GM19238 (cell line): ENCODE data around the gene RAB11B.
"Not testable (repeated sequence)": the region's sequence is repeated elsewhere in the genome, so short reads cannot be mapped to it uniquely, and the experiment has no call there.

Source experiments
- DNase-seq: peaks from one replicate; pipeline ENCODE4 v3.0.0; 2011; ENCODE audit warnings: low spot score; ENCODE audit not compliant: insufficient read length

Gene RAB11B

DNA sequence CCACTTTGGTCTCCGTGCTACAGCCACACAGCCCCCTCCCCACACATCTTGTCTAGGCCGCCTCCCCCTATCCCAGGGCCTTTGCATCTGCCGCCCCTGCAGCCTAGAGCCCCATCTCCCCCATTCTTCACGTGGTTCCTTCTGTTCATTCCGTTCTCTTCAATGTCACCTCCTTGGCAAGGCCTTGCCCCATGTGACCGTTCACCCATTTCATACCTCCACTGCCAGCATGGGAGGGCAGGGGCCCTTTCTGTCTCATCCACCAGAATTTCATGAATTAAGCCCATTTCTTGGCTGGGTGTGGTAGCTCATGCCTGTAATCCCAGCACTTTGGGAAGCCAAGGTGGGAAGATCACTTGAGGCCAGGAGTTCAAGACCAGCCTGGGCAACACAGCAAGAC is 38.9 kb downstream of the RAB11B start:
- DNase-seq: no peak

DNA sequence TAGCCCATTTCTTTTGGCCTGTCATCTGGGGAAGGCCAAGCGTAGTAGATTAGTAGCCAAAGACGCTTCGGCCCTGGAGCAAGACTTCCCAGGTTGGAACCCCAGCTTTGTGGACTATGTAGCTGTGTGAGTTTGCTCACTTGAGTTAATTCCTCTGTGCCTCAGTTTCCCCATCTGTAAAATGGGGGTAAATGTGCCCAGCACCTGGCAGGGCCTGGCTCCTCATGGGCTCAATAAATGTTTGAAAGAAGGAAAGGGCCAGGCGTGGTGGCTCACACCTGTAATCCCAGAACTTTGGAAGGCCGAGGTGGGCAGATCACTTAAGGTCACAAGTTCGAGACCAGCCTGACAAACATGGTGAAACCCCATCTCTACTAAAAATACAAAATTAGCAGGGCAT is 39.7 kb downstream of the RAB11B start:
- no peak for DNase-seq

DNA sequence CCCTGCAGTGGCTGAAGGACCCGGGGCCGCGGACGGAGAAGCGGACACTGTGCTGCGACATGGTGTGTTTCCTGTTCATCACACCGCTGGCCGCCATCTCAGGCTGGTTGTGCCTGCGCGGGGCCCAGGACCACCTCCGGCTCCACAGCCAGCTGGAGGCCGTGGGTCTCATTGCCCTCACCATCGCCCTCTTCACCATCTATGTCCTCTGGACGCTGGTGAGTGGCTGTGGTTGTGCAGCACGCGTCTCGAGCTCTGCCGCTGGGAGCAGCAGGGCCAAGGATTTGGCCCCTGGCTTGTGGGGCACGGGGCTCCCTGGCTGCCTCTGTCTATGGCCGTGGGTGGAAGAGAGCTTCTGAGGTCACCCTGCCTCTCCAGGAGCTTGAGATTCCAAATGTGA is 40.5 kb downstream of the RAB11B start:
- no peak for DNase-seq

DNA sequence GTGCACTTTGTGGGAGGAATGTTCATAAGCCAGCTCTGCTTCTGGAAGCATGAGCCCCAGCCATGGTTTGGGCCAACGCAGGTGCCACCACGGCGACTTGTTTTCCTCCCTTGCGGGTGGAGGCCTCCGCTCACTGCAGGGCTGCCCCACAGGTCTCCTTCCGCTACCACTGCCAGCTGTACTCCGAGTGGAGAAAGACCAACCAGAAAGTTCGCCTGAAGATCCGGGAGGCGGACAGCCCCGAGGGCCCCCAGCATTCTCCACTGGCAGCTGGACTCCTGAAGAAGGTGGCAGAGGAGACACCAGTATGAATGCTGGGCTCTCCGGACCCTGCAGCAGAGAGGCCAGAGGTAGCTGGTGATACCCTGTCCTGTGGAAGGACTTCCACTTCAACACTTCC is 48.1 kb downstream of the RAB11B start:
- DNase-seq: no peak

DNA sequence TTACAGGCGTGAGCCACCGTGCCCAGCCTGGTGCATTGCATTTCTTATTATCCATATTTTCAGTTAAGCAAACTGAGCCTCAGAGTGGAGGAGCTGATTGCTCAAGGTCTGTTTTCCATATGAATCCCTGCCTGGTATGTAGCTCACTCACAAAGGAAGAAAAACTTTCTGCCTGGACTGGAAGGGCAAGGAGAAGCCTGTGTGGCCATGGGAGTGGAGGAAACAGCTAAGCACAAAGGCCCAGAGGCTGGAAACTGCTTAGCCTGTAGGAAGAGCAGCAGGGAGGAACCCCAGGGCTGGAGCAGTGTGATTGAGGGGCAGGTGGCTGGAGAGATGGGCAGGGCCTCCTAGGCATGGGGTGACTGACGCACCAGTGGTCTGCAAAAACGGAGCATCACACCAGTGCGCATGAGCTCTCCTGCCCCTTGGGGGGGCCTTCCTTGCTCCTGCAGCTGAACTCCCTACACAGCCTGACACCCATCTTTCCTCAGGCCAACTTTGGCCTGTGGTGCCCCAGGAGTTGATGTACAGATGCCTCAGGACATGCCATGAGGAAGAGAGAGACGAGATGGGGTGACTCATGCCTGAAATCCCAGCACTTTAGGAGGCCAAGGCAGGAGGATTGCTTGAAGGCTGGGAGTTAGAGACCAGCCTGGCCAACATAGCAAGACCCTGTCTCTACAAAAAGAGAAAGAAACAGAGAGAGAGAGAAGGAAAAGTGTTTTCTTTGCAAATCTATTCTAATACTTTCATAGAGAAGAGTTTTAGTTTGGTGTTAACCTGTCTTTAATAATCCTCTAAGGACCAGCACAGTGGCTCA is 51.8 kb downstream of the RAB11B start:
- no peak for DNase-seq

DNA sequence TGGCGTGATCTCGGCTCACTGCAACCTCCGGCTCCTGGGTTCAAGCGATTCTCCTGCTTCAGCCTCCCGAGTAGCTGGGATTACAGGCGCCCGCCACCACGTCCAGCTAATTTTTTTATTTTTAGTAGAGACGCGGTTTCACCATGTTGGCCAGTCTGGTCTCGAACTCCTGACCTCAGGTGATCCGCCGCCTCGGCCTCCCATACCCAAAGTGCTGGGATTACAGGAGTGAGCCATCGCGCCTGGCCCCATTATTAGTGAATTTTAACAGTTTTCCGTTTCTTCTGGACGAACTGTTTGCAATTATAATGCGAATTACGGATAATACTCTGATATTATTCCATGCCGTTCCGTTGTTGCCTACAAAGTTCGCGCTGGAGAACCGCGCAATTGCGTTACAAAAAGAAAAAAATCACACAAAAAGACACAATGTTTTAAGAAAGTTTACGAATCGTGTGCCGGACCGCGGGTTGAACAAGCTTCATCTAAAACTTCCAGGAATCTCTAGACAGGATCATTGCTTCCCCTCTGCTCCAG is 54.0 kb downstream of the RAB11B start:
- DNase-seq: not testable (repeated sequence)

DNA sequence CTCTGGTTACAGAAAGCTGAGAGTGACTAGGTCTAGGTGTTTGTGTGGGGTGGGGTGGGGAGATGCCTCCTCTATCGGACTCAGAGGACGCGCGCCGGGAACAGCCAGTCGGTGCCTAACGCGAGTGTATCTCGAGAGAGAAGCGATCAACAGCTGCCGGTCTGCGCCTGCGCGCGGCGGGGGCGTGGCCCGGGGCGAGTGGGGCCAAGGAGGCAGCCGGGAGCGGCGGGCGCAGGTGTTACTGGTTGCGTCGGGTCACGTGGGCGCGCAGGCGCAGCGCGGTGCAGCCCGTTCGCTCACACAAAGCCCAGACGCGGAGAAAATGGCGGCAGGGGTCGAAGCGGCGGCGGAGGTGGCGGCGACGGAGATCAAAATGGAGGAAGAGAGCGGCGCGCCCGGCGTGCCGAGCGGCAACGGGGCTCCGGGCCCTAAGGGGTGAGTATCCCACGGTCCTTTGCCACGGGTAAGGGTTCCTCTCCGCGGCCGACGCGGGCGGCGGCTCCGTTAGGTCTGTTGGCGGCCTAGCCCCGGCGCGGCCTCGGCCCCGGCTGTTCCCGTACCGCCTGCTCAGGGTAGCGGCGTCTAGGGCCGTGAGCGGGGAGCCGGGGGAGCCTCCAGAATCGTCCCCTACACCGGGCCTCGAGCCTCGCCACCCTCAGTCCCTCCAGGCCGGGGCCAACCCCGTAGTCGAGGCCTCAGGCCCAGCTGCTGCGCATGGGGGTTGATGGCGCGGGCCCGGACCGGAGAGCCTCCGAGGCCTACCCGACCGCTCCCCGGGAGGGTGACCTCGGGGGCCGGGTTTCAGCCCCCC is 54.7 kb downstream of the RAB11B start, which contains the start of gene HNRNPM:
Gene HNRNPM, plus strand, starts transcription at position 299 of the 811 bp plus-strand sequence. Its CDS starts 24 bp downstream, at position 323.
- DNase-seq: peak; percentile 97

DNA sequence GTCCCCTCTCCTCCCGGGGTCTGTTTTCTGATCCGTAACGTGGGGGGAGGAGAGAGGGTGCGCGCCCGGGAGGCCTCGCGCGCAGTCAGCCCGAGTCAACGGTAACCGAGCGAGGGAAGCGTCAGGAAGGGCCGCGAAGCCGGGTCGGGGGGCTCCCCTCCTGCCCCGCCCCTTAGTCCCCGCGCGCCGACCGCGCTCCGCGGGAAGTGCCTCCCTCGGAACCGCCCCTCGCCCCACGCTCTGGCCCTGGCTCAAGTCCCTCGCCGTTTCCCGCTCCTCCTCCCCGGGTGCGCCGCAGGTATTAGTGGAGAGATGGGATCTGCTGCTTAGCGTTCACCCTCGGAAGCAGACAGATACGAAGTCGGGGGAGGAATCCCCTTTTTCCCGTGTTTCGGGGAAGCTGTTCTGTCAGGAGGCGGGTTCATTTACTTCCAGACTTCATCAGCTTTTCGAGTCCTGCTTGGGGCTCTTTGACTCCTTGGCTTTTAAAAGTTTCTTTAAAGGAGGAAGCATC is 55.4 kb downstream of the RAB11B start:
- peak; percentile 22 for DNase-seq

DNA sequence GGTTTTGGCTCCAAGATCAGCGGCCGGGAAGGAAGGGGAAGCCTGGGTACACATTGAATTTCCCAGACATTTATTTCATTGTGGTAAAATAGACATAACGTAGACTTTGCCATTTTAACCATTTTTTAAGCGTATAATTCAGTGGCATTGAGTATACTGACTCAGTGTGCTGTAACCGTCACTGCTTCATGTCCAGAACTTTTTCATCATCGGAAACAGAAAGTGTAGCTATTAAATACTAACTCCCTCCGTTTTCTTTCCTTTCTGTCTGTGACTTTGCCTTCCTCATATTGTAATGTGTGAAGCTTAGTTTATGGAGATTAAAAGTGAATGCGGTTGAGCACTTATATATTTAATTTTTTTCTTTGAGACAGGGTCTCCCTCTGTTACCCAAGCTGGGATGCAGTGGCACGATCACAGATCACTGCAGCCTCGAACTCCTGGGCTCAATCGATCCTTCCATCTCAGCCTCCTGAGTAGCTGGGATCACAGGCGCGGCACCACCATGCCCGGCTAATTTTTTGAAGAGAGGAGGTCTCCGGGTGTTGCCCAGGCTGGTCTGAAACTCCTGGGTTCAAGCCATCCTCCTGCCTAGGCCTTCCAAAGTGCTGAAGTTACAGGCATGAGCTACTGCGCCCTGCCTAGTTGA is 56.0 kb downstream of the RAB11B start:
- DNase-seq: no peak

DNA sequence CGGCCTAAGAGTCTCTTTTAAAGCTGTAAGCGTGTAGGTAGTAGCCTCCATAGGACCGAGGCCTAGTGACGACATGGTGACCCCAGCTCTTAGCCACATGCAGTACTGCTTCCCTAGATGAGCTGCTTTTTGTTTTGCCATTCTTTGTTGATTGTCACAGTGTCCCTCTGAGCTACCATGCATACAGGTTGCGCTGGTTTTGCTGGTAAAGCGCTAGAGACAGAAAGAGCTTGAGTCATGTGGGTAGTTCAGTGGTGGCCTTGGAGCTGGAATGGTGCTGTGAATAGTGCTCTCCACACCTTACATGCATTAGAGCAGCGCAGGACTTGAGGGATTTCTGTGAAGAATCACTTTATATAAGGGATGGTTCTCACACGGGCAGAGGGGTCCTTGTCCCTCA is 59.7 kb downstream of the RAB11B start:
- no peak for DNase-seq

DNA sequence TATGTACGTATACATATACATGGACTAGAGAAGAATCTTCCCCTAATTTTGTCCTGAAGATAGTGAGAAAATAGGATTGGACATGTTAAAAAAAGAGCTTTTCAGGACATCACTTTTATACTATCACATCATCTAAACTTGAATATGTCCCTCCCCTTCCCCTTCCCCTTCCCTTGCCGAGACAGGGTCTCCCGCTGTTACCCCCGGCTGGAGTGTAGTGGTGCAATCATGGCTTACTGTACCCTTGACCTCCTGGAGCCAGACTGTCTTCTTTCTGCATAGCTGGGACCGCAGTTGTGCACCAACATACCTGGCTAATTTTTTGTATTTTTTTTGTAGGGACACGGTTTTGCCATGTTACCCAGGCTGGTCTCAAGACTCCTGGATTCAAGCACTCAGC is 61.2 kb downstream of the RAB11B start:
- no peak for DNase-seq

DNA sequence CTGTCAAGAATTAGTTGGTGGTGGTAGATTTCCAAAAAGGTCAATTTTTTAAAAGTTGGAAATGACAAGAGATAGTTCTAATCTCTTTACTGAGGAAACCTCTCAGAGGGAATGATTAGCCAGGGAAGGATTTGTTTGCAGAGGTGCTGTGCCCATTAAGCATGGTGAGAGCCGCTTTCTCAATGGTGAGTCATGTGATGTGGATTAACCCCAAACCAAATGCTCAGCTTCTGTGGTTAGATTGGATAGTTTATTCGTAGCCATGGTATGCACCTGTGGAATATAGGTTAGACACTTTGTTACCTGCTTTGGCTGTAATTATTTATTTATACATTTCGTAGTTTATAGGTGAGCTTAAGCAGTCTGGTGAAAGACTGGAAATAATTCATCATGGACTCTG is 61.7 kb downstream of the RAB11B start:
- no peak for DNase-seq

DNA sequence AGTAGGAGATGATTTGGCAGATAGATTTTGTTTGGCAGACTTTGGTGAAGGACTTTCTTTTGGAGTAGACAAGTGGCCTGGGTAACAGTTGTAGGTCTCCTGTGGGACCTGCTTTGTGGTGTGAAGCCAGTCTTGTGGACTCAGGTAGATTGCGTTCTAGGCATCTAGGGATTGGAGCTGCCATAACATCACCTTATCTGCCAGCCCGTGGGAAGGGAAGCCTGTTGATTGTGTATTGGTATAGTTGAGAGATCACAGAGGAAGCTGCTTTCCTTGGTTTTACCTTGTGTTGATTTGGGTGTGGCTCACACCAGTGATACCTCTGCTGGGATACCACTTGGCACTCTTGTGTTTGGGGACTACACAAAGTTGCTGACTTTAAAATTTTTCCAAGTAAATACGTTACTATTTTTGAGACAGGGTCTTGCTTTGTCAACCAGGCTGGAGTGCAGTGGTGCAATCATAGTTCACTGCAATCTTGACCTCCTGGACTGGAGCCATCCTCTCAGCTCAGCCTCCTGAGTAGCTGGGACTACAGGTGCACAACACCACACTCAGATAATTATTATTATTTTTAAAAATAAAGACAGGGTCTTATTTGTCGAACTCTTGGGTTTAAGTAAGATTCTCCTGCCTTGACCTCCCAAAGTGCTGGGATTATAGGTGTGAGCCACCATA is 62.4 kb downstream of the RAB11B start:
- DNase-seq: no peak

DNA sequence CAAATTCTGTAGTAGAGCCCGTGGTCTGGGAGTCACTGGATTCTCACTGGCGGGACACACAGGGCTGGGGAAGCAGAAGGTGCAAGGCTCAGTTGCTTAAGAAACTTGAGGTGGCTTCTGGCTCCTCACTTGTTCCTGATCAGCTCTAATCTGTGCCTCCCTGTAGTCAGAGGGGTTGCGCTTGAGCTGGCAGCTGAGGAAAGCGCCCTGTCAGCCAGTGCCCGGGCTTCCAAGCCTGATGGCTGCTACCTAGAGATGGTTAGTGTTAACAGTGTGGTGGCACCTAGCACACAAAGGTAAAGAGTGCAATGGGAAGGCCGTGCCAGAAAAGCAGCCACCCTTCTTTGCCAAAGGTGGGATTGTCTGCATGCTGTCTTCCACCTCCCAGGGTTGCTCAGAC is 63.5 kb downstream of the RAB11B start:
- no peak for DNase-seq
